HG03354 (cell line): ENCODE data around the gene PAQR5.
"Not testable (repeated sequence)": the region's sequence is repeated elsewhere in the genome, so short reads cannot be mapped to it uniquely, and the experiment has no call there.

Experiments used
- ATAC-seq: cut with Tn5 transposase; IDR thresholded peaks from one replicate; pipeline ENCODE4 v1.9.1; 2021; ENCODE audit warnings: mild to moderate bottlenecking; ENCODE audit not compliant: unreplicated experiment, poor library complexity, severe bottlenecking

Gene PAQR5

GRCh38 chr15:69342460-69343076, 43.9 kb downstream of the PAQR5 start:
- no peak for ATAC-seq

DNA sequence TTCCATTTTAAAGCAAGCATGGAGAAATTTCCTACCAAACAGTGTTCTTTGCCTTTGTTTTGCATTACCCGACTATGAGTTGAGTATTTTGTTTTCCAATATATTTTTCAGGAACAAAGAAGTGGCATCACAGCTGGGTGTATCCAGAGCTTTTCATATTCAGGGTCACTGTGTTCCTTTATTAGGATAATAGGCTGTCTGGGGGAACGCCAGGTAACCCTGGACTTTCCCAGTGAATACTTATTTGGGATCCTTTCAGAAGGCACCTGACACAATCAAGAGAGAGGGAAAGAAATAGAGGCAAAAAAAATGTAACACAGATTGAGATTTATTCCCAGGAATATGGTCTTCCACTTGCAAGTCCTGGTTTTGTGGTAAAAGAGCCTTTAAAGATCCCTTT, 44.4 kb downstream of the PAQR5 start:
- no peak for ATAC-seq

DNA sequence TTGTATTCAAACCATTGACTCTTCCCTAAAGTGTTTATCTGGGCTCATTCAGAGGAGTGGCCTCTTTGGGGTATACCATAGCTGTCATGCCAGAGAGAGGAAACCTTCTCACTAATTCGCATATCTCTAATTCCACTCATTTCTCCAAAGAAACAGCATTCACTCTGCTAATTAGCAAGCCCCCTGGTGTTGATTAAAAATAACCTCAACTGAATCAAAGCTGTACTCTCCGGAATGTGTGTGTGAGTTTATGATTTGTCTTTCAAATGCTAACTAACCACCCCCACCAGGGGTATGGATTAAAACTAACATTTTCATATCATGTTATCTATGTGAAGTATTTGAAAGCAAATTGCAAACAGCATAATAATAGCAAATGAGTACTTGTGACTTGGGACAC, 45.5 kb downstream of the PAQR5 start:
- ATAC-seq: no peak

DNA sequence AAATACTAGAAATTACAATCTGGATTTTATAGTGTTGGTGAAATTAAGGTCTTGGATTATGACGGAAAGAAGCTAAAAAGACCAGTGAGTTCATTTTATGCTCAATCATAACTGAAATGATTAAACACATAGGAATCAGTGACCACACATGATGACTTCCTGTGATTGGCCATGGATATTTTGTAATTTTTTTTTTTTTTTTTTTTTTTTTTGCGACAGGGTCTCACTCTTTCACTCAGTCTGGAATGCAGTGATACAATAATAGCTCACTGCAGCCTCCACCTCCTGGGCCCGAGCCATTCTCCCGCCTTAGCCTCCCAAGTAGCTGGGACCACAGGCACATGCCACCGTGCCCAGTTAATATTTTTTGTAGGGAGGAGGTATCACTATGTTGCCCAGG, 47.4 kb downstream of the PAQR5 start:
- ATAC-seq: no peak

DNA sequence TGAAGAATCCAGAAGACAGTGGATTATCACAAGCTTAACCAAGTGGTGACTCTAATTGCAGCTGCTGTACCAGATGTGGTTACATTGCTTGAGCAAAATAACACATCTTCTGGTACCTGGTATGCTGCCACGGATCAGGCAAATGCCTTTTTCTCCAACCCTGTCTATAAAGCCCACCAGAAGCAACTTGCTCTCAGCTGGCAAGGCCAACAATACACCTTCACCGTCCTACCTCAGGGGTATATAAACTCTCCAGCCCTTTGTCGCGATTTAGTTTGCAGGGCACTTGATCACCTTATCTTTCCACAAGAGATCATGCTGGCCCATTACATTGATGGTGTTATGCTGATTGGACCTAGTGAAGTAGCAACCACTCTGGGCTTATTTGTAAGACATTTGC, 52.6 kb downstream of the PAQR5 start:
- no peak for ATAC-seq

- no peak for ATAC-seq
These were observed 53.2 kb downstream of the PAQR5 start for GRCh38 chr15:69351884-69352283.

DNA sequence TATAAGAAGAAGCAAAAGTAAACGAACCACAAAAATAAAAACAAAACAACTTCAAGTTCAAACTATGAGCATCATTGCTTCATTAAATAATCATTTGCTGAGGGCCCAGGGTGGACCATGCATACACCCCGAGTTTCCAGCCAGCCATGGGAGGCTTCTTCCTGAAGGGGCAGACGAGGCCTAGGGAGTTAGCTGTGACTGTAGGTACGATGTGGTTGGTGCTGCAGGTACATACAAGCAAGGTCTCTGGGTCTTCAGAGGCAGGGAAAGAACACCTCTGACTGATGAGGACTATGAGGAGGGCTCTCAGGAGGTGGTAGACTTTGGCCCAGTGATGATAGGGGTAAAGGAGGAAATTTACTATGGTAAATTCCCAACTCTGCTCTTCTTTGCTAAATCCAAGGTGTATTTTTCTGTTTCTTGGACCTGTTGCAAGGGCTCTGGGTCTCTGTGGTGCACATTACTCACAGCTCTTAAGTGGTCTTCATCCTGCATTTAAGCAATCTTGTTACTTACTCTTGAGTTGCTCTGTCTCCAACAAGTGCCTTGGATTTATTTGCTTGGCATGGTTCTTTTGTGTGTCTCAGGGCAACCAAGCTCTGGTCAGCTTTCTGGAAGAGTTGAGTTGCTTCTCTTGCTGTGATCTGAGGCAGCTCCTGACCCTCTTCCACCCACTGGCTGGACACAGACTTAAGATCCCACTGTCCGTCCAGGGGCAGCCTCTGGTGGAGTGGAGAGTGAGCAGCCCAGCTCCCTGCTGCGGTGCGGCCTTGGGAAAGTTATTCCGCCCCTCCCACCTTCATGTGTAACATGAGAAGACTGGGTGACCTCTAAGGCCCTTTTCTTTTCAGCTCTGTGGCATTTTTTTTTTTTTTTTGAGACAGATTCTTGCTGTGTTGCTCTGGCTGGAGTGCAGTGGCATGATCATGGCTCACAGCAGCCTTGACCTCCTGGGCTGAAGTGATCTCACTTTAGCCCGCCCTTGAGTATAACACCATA, 59.4 kb downstream of the PAQR5 start:
- ATAC-seq: no peak

DNA sequence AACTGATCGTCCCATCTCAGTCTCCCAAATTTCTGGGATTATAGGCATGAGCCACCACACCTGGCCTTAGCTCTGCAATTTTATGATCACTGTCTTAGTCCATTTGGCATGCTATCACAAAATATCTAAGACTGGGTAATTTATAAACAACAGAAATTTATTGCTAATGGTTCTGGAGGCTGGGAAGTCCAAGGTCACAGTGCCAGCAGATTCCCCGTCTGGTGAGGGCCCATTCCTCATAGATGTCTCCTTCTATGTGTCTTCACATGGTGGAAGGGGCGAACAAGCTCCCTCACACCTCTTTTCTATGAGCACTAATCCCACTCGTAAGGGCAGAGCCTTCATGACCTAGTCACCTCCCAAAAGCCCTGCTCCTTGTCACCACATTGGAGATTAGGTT, 60.1 kb downstream of the PAQR5 start:
- ATAC-seq: no peak

DNA sequence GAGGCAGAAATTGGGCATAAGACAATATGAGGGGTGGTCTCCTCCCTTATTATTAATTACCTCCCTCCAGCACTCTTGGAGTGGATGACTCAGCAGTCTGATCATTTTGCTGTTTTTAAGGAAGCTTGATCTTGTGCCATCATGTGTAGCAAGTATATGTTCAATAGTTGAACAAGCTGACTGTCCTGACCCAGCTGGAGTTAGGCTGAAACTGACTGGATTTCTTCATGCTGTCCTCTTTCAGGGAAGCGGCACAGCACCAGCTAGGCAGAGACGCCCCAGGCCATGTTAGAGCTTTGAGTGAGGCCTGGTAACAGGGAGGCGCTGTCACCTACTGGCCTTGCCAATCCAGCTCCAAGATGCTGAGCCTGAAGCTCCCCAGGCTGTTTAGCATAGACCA, 61.0 kb downstream of the PAQR5 start:
- no peak for ATAC-seq

- no peak for ATAC-seq
These were observed 61.9 kb downstream of the PAQR5 start for GRCh38 chr15:69360642-69361041.

- no peak for ATAC-seq
These were observed 68.5 kb downstream of the PAQR5 start for GRCh38 chr15:69367236-69367635.

GRCh38 chr15:69369631-69370030, 70.9 kb downstream of the PAQR5 start:
- no peak for ATAC-seq

DNA sequence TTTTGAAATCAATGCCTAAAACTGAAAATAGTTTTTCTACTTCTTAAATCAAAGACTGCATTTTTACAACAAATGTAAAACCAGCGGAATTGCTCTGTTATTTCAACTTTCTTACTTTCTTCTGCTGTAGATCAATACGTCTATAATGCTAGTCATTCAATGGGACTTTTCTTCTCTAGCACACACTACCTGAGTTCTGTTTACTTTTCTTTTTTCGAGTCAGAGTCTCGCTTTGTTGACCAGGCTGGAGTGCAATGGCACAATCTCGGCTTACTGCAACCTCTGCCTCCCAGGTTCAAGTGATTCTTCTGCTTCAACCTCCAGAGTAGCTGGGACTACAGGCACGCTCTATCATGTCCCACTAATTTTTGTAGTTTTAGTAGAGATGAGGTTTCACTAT, 74.7 kb downstream of the PAQR5 start:
- no peak for ATAC-seq

DNA sequence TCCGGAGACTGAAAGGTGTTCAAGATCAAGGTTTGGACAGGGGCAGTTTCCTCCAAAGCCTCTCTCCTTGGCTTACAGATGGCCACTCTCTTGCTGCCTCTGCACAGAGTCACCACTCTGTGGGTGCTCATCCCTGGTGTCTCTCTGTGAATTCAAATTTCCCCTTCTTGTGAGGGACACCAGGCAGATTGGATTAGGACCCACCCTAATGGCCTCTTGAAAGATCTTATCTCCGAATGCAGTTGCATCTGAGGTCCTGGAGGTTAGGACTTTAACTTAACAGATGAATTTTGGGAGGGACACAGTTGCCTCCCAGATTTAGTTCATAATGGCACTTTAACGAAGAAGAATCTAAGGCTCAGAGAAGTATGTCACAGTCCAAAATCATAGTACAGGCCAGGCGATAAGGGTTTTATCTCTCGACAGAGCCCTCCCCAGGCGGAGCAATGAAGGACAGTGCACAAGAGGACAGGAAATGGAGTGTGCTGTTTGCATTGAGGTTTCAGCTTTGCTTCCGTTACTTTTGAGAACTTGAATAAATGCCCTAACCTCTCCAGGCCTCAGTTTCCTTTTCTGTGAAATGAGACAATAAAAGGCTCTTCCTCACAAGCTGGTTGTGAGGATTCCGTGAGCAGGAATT, 76.6 kb downstream of the PAQR5 start:
- ATAC-seq: no peak

DNA sequence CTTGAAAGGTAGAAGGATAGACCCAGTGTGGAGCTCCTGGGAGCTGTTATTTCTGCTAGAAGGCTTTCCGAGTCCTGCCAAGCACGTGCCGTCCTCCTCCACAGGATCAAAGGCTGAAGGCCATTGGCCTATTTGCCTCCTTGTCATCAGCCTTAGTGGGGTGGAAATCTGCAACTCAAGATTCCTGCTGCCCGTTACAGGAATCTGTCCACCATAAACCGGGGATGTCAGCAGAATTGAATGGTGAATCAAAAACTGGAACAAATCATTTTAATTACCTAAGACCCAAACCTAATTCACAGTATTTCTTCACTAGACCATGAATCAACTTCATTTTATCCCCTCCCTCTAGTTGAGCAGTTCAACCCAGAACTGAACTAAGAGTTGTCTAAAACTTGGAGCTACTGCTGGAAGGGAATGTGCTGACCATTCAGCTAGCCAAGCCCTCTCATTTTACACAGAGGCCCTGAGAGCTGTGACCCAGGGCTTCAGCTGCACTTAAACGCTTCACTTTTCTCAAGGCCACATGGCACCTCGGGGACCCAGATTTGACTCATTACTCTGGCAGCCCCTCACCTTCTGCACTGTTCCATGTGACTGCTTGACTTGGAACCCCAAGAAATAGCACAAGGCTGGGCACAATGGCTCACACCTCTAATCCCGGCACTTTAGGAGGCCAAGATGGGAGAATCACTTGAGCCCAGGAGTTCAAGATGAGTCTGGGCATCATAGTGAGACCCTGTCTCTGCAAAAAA, 78.7 kb downstream of the PAQR5 start:
- ATAC-seq: no peak

- ATAC-seq: no peak
These were observed 81.5 kb downstream of the PAQR5 start for GRCh38 chr15:69380100-69380725.

DNA sequence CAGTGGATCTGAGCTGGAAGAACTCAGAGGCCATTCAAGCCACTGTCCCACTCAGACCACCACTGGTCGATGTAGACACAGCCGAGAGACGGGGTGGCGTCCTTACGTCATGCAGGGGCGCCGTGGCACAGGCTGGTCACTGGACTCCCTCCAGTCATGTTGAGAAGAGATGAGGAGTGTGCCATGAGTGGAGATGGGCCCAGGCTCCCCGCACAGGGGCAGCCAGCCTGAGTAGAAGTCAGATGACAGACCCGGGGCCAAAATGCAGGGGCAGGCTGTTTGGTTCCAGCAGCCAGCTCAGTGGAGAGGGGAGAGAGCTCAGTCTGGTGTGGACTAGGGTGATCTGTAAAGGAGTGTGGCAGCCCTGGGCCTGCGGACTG, 82.0 kb downstream of the PAQR5 start:
- no peak for ATAC-seq

DNA sequence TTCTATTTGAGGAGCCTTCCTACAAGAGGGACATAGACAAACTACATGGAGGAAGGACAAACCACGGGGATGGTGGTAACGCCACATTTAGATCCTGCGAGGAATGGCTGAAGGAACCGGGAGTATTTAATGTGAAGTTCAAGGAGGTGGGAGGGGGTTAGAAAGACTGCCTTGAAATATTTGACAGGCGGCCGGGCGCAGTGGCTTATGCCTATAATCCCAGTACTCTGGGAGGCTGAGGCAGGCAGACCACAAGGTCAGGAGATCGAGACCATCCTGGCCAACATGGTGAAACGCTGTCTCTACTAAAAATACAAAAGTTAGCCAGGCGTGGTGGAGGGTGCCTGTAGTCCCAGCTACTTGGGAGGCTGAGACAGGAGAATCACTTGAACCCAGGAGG, 83.5 kb downstream of the PAQR5 start:
- ATAC-seq: not testable (repeated sequence)

DNA sequence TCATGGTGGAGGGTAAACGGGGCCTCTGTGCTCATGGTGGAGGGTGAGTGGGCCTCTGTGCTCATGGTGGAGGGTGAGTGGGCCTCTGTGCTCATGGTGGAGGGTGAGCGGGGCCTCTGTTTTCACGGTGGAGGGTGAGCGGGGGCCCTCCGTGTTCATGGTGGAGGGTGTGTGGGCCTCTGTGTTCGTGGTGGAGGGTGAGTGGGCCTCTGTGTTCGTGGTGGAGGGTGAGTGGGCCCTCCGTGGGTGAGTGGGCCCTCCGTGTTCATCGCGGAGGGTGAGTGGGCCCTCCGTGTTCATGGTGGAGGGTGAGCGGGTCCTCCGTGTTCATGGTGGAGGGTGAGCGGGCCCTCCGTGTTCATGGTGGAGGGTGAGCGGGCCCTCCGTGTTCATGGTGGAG, 85.4 kb downstream of the PAQR5 start:
- not testable (repeated sequence) for ATAC-seq
